IPS DF 4.7 (cell line): ENCODE results near the gene FHDC1.

Source experiments
- DNase-seq: peaks from one replicate; pipeline ENCODE4 v3.0.0-alpha.2; 2013; ENCODE audit warnings: low spot score; ENCODE audit errors: extremely low read depth

FHDC1 gene

GRCh38 chr4:152929888-152930287, 6.2 kb upstream of the FHDC1 start:
- no peak for DNase-seq

- DNase-seq, result no peak
These were observed 980 bp upstream of the FHDC1 start for GRCh38 chr4:152935143-152935542.

DNA sequence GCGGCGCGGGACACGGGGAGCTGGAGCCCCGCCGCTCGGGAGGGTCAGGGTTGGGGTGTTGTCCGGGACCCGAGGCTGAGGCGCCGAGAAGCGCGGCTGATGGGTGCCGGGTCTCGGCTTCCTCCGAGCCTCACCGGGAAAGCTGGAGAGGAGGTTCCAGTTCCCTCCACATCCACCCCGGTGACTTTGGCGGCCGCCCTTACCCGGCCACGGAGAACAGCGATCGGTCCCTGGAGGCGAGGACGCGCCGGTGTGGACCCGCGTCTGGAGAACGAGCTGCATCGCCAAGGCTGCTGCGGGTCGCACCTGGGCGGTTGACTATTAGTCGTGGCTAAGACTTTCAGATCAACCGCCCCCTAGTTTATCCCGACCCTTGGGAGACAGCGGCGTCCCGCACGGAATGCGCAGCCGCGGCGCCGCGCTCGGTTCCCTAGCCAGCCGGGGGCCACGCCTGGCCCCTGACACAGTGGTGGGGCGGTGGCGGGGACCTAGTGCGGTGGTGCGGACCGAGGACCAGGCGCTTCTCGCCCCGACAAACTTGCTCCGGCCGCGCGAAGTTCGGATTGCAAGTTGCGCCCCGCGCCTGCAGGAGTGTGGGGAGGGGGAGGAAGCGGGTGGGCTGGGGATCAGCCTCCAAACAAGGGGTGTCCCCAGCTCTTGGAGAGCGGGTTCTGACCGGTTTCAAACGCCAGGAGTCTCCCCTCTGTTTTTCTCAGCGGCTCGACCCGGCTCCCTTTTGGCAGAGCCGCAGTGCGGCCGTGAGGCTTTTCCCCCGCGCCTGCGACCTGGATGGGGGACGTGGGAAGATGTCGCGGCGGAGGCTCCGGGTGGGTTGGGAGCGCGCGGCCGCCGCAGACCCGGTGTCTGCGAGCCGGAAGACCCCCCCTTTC, 568 bp downstream of the FHDC1 start:
- no peak for DNase-seq

DNA sequence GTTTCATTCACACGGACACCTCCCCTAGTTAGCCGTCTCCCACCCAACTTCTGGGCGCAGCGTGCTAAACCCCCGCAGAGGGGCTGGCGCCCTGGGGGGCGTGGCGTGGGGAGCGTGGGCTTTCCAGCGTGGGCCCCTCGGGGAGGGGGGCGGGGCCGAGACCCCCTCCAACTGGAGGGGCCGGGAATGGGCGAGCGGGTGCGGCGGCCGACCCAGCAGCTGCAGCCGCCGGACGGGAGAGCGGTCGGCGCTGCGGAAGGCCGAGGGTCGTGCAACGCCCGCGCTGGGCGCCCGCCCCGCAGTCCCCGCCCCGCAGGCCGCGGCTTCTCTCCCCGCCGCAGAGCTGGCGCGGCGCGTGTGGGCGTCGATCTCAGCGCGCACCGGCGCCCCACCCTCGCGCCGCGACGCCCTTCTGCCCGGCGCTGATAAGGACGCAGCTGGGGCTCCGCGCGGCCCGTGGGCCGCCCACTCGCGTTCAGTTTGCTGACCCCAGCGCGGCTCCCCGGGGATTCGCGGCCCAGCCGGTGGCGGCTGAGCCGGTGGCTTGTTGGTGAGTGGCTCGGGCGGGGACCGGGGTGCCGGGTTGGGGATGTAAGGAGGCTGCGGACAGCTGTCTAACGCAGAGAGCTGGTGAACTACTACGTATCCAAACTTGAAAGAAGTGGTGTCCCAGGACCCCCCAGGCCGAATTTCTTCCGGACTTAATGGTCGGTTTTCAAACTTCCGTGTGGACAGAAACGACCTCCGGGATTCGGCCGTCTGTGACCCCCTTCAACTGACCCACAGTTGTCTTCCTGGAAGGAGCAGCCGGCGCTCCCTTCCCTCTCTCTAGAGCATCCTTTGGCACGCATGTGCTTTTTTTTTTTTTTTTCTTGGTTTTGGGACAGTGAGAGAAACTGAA, 1.5 kb downstream of the FHDC1 start:
- no peak for DNase-seq

DNA sequence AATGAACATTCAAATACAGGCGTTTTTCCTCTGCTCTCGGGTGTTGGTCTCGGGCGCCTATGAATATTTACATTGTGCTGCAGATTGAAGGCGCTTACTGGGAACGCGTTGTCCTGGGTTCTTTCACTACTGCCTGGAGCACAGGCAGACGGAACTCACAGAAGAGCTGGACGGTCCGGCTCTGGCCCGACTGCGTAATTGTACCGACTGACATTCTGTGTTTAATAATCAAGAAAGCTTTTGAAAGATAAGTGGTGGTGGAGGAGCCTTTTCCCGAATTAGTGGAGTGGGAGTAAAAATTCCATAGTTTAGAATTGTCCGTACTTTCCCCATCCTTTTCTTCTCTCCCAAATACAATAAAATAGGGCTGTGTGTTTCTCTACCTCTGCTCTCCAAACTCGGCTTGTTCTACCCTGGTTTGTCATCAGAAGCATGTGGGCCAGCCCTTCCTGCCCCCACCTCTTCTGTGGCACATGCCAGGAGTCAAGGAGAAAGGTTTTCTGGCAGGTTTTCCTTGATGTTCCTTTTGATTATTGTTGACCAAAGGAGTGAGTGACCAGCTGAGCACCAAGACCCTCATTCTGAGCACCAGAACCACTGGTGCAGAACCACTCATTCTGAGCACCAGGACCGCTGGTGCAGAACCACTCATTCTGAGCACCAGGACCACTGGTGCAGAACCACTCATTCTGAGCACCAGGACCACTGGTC, 2.3 kb downstream of the FHDC1 start:
- DNase-seq, result no peak

- DNase-seq, result no peak
These were observed 3.5 kb downstream of the FHDC1 start for GRCh38 chr4:152939621-152940020.

DNA sequence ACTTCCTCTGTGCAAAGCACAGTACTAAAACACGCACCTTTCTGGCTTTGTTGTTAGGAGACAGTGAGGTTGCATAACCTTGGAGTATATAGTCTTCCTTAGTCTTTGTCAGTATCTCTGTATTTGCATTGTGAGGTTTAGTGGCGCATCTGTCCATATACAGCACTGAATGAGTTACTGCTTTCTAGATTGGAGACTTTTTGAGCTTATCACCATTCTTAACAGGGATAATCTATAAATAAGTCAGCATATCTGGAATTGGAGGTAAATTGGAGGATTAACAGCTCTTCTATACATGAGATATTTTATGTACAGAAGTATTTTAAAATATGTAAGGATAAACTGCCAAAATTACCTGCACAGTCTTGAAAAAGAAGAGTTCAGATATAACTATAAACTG, 4.3 kb downstream of the FHDC1 start:
- no peak for DNase-seq

- DNase-seq, result no peak
These were observed 5.3 kb downstream of the FHDC1 start for GRCh38 chr4:152941411-152941810.

DNA sequence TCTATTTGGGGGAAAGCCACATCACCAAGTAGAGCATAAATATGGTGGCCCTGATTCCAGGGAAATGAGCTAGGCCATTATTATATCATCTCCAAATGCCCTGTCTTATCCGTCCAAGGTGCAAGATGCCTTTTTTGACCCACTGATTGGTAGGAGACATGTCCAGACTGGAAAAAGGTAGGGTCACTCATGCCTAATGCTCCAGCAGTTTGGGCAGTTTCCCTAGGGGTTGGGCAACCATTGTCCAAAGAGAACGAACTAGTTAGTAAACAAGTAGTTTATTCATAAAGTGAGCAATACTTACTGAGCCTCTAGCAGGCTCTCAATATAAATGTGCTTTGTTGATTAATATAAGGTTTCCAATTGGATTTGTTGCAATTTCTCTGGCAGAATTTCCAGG, 6.2 kb downstream of the FHDC1 start:
- no peak for DNase-seq

DNA sequence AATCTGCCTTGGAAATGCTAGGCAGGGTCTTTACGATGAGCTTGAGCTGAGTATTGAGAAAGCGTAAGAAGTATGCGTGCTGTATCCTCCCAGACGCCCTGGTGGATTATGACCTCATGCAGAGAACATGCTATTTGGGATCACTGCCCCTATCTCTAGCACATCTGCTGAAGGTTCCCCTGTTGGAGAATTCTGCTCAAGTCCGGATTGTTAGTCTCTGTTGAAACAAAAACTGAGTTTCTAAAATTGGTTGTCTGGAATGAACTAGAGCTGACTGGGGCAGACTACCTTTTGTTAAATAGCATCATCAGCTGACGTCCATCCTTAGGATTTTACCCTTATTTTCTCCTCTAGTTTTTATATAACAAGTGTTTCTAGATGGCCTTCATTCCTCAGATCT, 7.5 kb downstream of the FHDC1 start:
- DNase-seq, result no peak

GRCh38 chr4:152944666-152945320, 8.7 kb downstream of the FHDC1 start:
- DNase-seq, result no peak

DNA sequence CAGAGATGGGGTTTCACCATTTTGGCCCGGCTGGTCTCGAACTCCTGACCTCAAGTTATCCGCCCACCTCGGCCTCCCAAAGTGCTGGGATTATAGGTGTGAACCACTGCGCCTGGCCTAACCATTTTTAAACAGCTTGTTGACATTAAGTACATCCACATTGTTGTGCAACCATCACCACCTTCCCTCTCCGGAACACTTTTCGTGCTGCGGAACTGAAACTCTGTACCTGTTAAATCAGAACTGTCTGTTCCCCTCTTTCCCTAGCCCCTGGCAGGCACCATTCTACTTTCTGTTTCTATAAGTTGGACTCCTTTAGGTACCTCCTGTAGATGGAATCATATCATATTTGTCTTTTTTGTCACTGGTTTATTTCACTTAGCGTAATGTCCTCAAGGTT, 9.5 kb downstream of the FHDC1 start:
- DNase-seq, result no peak

DNA sequence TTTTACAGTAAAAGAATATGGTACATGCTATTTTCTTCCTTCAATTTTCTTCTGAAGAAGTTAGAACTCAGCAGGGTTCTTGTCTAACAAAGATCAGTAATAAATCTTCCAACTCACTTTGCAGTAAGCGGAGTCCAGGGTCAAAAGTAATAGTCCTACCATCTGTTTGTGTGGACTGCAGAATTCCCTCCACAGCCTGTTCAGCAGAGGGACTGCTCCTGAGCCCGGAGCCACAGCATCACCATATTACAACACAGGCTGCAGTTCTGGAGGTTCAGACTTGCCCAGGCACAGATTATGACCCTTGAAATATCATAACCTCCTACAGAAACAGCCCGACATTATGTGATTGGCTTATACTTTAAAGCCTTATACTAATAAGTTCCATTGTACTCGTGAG, 10.3 kb downstream of the FHDC1 start:
- no peak for DNase-seq

GRCh38 chr4:152947311-152947710, 11.2 kb downstream of the FHDC1 start:
- no peak for DNase-seq

- DNase-seq, result no peak
These were observed 13.8 kb downstream of the FHDC1 start for GRCh38 chr4:152949930-152950329.

- no peak for DNase-seq
These were observed 14.5 kb downstream of the FHDC1 start for GRCh38 chr4:152950402-152951274.

DNA sequence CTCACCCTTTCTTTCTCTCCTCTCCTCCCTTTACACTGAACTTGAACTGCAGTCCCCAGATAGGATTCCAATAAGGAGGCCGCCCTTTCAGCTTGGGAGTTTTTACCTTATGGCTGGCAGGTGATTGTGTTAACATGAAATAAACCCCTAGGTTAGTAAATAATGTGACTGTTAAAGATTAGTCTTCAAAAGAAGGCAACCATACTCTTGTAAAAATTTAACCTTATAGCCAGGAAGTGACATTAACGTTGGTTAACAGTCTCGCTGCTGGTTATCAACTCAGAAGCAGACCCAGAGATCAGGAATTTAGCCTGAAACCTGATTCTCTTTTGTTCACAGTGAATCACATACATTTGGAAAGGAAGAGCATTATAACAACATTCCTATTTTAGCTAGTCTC, 15.2 kb downstream of the FHDC1 start:
- DNase-seq, result no peak

- DNase-seq, result no peak
These were observed 17.4 kb downstream of the FHDC1 start for GRCh38 chr4:152953514-152953913.

- DNase-seq, result no peak
These were observed 18.6 kb downstream of the FHDC1 start for GRCh38 chr4:152954741-152955140.

DNA sequence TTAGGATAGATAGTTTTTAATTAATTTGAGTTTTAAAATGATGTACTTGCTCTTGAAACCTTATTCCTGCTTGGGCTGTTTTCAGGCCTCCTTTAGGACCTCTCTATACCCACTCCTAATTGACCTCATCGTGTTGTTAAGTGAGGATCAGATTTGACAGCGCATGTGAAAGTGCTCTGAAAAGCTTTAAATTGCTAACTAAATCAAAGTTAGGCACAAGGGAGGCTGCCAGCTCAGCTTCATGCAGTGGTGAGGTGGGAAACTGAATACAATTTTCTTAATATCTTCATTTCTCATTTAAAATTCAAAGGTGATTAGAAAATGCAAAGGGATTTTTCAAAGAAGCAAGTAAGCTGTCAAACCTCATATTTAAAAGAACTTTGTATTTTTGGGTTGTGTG, 20.0 kb downstream of the FHDC1 start:
- no peak for DNase-seq
